ENCODE results near the gene CASP10.

The CASP10 gene

GRCh38 chr2:201275990-201276389 lies 93.0 kb downstream of the CASP10 start:
- H3K4me3 ChIP-seq (replicated peaks; ENCODE audit: insufficient read depth, low read length) = no peak overlapping the region
- DNase-seq (ENCODE audit: low read depth in 1 of 2, low spot score in 1 of 2) = no peak

GRCh38 chr2:201276511-201276910 lies 93.6 kb downstream of the CASP10 start:
- H3K27ac ChIP-seq (replicated peaks) = no peak overlapping the region
- no peak overlapping the region for H3K4me3 ChIP-seq (replicated peaks; ENCODE audit: insufficient read depth, low read length)
- no peaks in the 10 kb centered on the region for H3K27me3 ChIP-seq (ENCODE audit: insufficient read depth, poor library complexity, severe bottlenecking)
- no peak for DNase-seq (ENCODE audit: low read depth in 1 of 2, low spot score in 1 of 2)
- TF ChIP-seq CTCF (IDR thresholded peaks at IDR 0.05; ENCODE audit: insufficient read depth, low read length) (no peak), REST (IDR thresholded peaks at IDR 0.05; ENCODE audit: insufficient replicate concordance, low read depth) (no peak), SPI1 (IDR thresholded peaks at IDR 0.05; ENCODE audit: borderline replicate concordance, low read depth) (no peak), POLR2AphosphoS5 (IDR thresholded peaks at IDR 0.05; ENCODE audit: low read depth) (no peak), GABPA (IDR thresholded peaks at IDR 0.05; ENCODE audit: low read depth) (no peak)

More at GRCh38 chr2:201275990-201276389, 93.0 kb downstream of the CASP10 start:
- TF ChIP-seq POLR2AphosphoS5 (IDR thresholded peaks at IDR 0.05; ENCODE audit: low read depth) = no peak
- no peak for TF ChIP-seq GABPA (IDR thresholded peaks at IDR 0.05; ENCODE audit: low read depth)
- Histone ChIP-seq H3K27ac (replicated peaks) (no peak overlapping the region), H3K27me3 (ENCODE audit: insufficient read depth, poor library complexity, severe bottlenecking) (no peaks in the 10 kb centered on the region)
